HCT116 (cell line): ENCODE data around the gene OR4D1.

ENCODE experiments used
- ATF3 ChIP-seq: IDR thresholded peaks from 2 replicates; pipeline ENCODE4 v1.6.1; 2012
- CTCF ChIP-seq, 3 experiments: fragments of 200-600 bp in 1 of 3; sonication (generic) in 1 of 3; IDR thresholded peaks in 2 of 3; conservative IDR thresholded peaks in 1 of 3; 2 replicates each; pipeline ENCODE4 v1.5.1; 2012 to 2017; ENCODE audit warnings: low read depth in 2 of 3, low read length in 2 of 3, antibody characterized with exemption in 1 of 3, borderline replicate concordance in 1 of 3, control low read depth in 1 of 3, mild to moderate bottlenecking in 1 of 3, mixed read lengths in 1 of 3, mixed run types in 1 of 3, moderate library complexity in 1 of 3; ENCODE audit not compliant: insufficient read depth in 1 of 3
- EZH2 ChIP-seq: fragments of 200-600 bp; sonication (generic); IDR thresholded peaks from 2 replicates; pipeline ENCODE4 v1.6.1; 2017; ENCODE audit warnings: antibody characterized with exemption, mixed run types
- JUND ChIP-seq: IDR thresholded peaks from 2 replicates; pipeline ENCODE4 v1.6.1; 2012
- SP1 ChIP-seq: IDR thresholded peaks from 2 replicates; pipeline ENCODE4 v1.6.1; 2012; ENCODE audit warnings: low read depth
- ZNF274 ChIP-seq: fragments of 200-500 bp; sonication (Bioruptor generic); IDR thresholded peaks from 2 replicates; pipeline ENCODE4 v1.6.1; 2014; ENCODE audit warnings: mild to moderate bottlenecking, low read depth, low read length, inconsistent platforms

- TF ChIP-seq CTCF (IDR thresholded peaks at IDR 0.05 in 2 of 3, conservative IDR thresholded peaks at IDR 0.05 in 1 of 3; ENCODE audit: borderline replicate concordance in 1 of 3, insufficient read depth in 1 of 3, low read depth in 2 of 3, low read length in 2 of 3) (no peak), JUND (no peak), SP1 (no peak), ZNF274 (no peak), ATF3 (no peak), EZH2 (no peak)
These were observed 10.0 kb downstream of the OR4D1 start for GRCh38 chr17:58158181-58158580.
